Loucy (cell line): ENCODE results near the gene MAPK14.

ENCODE experiments used
- H2AFZ ChIP-seq: fragments of 200-600 bp; sonication (generic); 2 replicates; pipeline ENCODE4 v1.6.0; 2016; ENCODE audit warnings: antibody characterized with exemption, mild to moderate bottlenecking, low read length, moderate library complexity
- H3F3A ChIP-seq: fragments of 200-600 bp; 2 replicates; pipeline ENCODE4 v1.6.0; 2016; ENCODE audit warnings: antibody characterized with exemption, low read depth, mild to moderate bottlenecking
- H3K27me3 ChIP-seq: fragments of 200-600 bp; sonication (generic); 2 replicates; pipeline ENCODE4 v1.6.1; 2014; ENCODE audit warnings: low read length, mild to moderate bottlenecking; ENCODE audit not compliant: insufficient read depth, poor library complexity, severe bottlenecking
- H3K36me3 ChIP-seq: fragments of 200-600 bp; sonication (generic); 2 replicates; pipeline ENCODE4 v1.6.1; 2016; ENCODE audit warnings: low read length; ENCODE audit not compliant: insufficient read depth
- H3K4me1 ChIP-seq: fragments of 200-600 bp; sonication (generic); 2 replicates; pipeline ENCODE4 v1.5.1; 2014; ENCODE audit warnings: low read length, mild to moderate bottlenecking; ENCODE audit not compliant: insufficient read depth, poor library complexity, severe bottlenecking
- H3K4me2 ChIP-seq: fragments of 200-600 bp; sonication (generic); 2 replicates; pipeline ENCODE4 v1.6.0; 2014; ENCODE audit warnings: antibody characterized with exemption, low read length, low read depth, mild to moderate bottlenecking; ENCODE audit not compliant: poor library complexity, severe bottlenecking
- H3K4me3 ChIP-seq: fragments of 200-600 bp; sonication (generic); 2 replicates; pipeline ENCODE4 v1.5.1; 2014; ENCODE audit warnings: low read length, mild to moderate bottlenecking, mixed read lengths; ENCODE audit not compliant: poor library complexity, severe bottlenecking
- H3K79me2 ChIP-seq: fragments of 200-600 bp; sonication (generic); 2 replicates; pipeline ENCODE4 v1.6.1; 2014; ENCODE audit warnings: low read length; ENCODE audit not compliant: insufficient read depth
- H3K9ac ChIP-seq: fragments of 200-600 bp; sonication (generic); 2 replicates; pipeline ENCODE4 v1.6.0; 2014; ENCODE audit warnings: mild to moderate bottlenecking, low read depth, low read length, moderate library complexity; ENCODE audit not compliant: poor library complexity, severe bottlenecking
- H3K9me2 ChIP-seq: fragments of 200-600 bp; sonication (generic); replicated peaks from 2 replicates; pipeline ENCODE4 v1.6.1; 2016; ENCODE audit warnings: low read depth, low read length, mixed read lengths
- H3K9me3 ChIP-seq: fragments of 200-600 bp; sonication (generic); 2 replicates; pipeline ENCODE4 v1.6.1; 2014; ENCODE audit warnings: mild to moderate bottlenecking, antibody characterized with exemption, low read length, low read depth; ENCODE audit not compliant: insufficient read depth
- H4K20me1 ChIP-seq: fragments of 200-600 bp; sonication (generic); 2 replicates; pipeline ENCODE4 v1.6.0; 2014; ENCODE audit warnings: antibody characterized with exemption, low read length, mild to moderate bottlenecking; ENCODE audit not compliant: insufficient read depth, poor library complexity, severe bottlenecking
- CTCF ChIP-seq: fragments of 200-600 bp; sonication (generic); conservative IDR thresholded peaks from 2 replicates; pipeline ENCODE4 v1.5.1; 2014; ENCODE audit warnings: mild to moderate bottlenecking, antibody characterized with exemption, low read length
- EZH2phosphoT487 ChIP-seq: fragments of 200-600 bp; IDR thresholded peaks from 2 replicates; pipeline ENCODE4 v1.6.1; 2018; ENCODE audit warnings: antibody characterized with exemption, mild to moderate bottlenecking, moderate library complexity, borderline replicate concordance

Gene MAPK14

GRCh38 chr6:36063318-36064060, 35.9 kb downstream of the MAPK14 start:
- H3K4me1 ChIP-seq, result peaks cover 15% of the 10 kb centered on the region
- peaks cover 91% of the 10 kb centered on the region for H3K36me3 ChIP-seq
- peaks cover 98% of the 10 kb centered on the region for H3K79me2 ChIP-seq
- no peak overlapping the region for H3K9ac ChIP-seq
- TF ChIP-seq EZH2phosphoT487, result no peak
- TF ChIP-seq CTCF, result no peak
- no peaks in the 10 kb centered on the region for H3K27me3 ChIP-seq
- no peak overlapping the region for H3K4me3 ChIP-seq
- no peaks in the 10 kb centered on the region for H3K9me3 ChIP-seq
- H2AFZ ChIP-seq, result no peak overlapping the region
- H4K20me1 ChIP-seq, result peaks cover 98% of the 10 kb centered on the region
- no peaks in the 10 kb centered on the region for H3F3A ChIP-seq
- H3K9me2 ChIP-seq, result no peaks in the 10 kb centered on the region
- no peak overlapping the region for H3K4me2 ChIP-seq

- no peaks in the 10 kb centered on the region for H3K27me3 ChIP-seq
- TF ChIP-seq EZH2phosphoT487 (no peak), CTCF (no peak)
- H3K36me3 ChIP-seq, result peaks cover 90% of the 10 kb centered on the region
- H3K4me1 ChIP-seq, result peaks cover 17% of the 10 kb centered on the region
- no peak overlapping the region for H3K4me2 ChIP-seq
- H3K9me3 ChIP-seq, result no peaks in the 10 kb centered on the region
- no peaks in the 10 kb centered on the region for H3K9me2 ChIP-seq
- no peaks in the 10 kb centered on the region for H3F3A ChIP-seq
- H3K9ac ChIP-seq, result no peak overlapping the region
- H3K4me3 ChIP-seq, result no peak overlapping the region
- H3K79me2 ChIP-seq, result peaks cover 99% of the 10 kb centered on the region
- H2AFZ ChIP-seq, result no peak overlapping the region
- H4K20me1 ChIP-seq, result peaks cover 98% of the 10 kb centered on the region
Observed at GRCh38 chr6:36064770-36065396, 37.3 kb downstream of the MAPK14 start.

GRCh38 chr6:36065916-36066315, 38.3 kb downstream of the MAPK14 start:
- H2AFZ ChIP-seq, result no peak overlapping the region
- H3K9ac ChIP-seq, result no peak overlapping the region
- H4K20me1 ChIP-seq, result peaks cover 98% of the 10 kb centered on the region
- H3K4me1 ChIP-seq, result peaks cover 17% of the 10 kb centered on the region
- TF ChIP-seq CTCF (no peak), EZH2phosphoT487 (no peak)
- no peaks in the 10 kb centered on the region for H3K9me3 ChIP-seq
- H3K36me3 ChIP-seq, result peaks cover 87% of the 10 kb centered on the region; the same call in 1 of the 2 replicates
- no peaks in the 10 kb centered on the region for H3K9me2 ChIP-seq
- no peak overlapping the region for H3K4me2 ChIP-seq
- H3K4me3 ChIP-seq, result no peak overlapping the region
- no peaks in the 10 kb centered on the region for H3F3A ChIP-seq
- H3K79me2 ChIP-seq, result peaks cover 99% of the 10 kb centered on the region
- no peaks in the 10 kb centered on the region for H3K27me3 ChIP-seq
